H9 (cell line): ENCODE measurements around the gene DEFB128. TPM values are rescaled to one million over a fixed set of nuclear protein-coding genes. Genes with fewer than 3 reads are reported as not detected.

Experiments used
- DNase-seq: peaks from one replicate; pipeline ENCODE4 v3.0.0-alpha.2; 2017
- H2AFZ ChIP-seq: one replicate; pipeline ENCODE4 v1.6.1; 2013; ENCODE audit warnings: mild to moderate bottlenecking, low read length, control low read depth, moderate library complexity
- H2AK5ac ChIP-seq: 2 replicates; pipeline ENCODE4 v1.6.1; 2013; ENCODE audit warnings: low read length, control low read depth, mixed read lengths; ENCODE audit not compliant: insufficient read length
- H2BK120ac ChIP-seq: one replicate; pipeline ENCODE4 v1.6.1; 2013; ENCODE audit warnings: low read depth, mild to moderate bottlenecking, low read length, control low read depth, inconsistent platforms; ENCODE audit not compliant: poor library complexity, severe bottlenecking
- H2BK12ac ChIP-seq: 2 replicates; pipeline ENCODE4 v1.6.1; 2013; ENCODE audit warnings: low read length, control low read depth, mixed read lengths, low read depth; ENCODE audit not compliant: insufficient read length
- H2BK15ac ChIP-seq: 2 replicates; pipeline ENCODE4 v1.6.1; 2013; ENCODE audit warnings: low read depth, low read length, control low read depth
- H2BK20ac ChIP-seq: one replicate; pipeline ENCODE4 v1.6.1; 2013; ENCODE audit warnings: low read depth, mild to moderate bottlenecking, low read length, control low read depth, inconsistent platforms; ENCODE audit not compliant: poor library complexity, severe bottlenecking
- H2BK5ac ChIP-seq: 2 replicates; pipeline ENCODE4 v1.6.1; 2013; ENCODE audit warnings: low read length, control low read depth, mixed read lengths; ENCODE audit not compliant: insufficient read length
- H3K14ac ChIP-seq: 2 replicates; pipeline ENCODE4 v1.6.1; 2013; ENCODE audit warnings: low read length, control low read depth; ENCODE audit not compliant: insufficient read depth
- H3K18ac ChIP-seq: 2 replicates; pipeline ENCODE4 v1.6.1; 2013; ENCODE audit warnings: low read depth, mild to moderate bottlenecking, mixed read lengths, low read length, control low read depth; ENCODE audit not compliant: insufficient read length
- H3K23ac ChIP-seq: 2 replicates; pipeline ENCODE4 v1.6.1; 2013; ENCODE audit warnings: low read length, control low read depth, mixed read lengths, low read depth; ENCODE audit not compliant: insufficient read length
- H3K23me2 ChIP-seq: 2 replicates; pipeline ENCODE4 v1.6.1; 2013; ENCODE audit warnings: low read depth, mild to moderate bottlenecking, mixed read lengths, low read length, control low read depth; ENCODE audit not compliant: insufficient read length, poor library complexity, severe bottlenecking
- H3K27ac ChIP-seq: 2 replicates; pipeline ENCODE4 v1.5.1; 2013; ENCODE audit warnings: low read length, control low read depth, mixed read lengths, low read depth; ENCODE audit not compliant: insufficient read length
- H3K27me3 ChIP-seq: 2 replicates; pipeline ENCODE4 v1.6.1; 2013; ENCODE audit warnings: low read length, control low read depth, inconsistent platforms; ENCODE audit not compliant: insufficient read depth
- H3K4ac ChIP-seq: 2 replicates; pipeline ENCODE4 v1.6.1; 2013; ENCODE audit warnings: low read depth, mild to moderate bottlenecking, control low read depth, inconsistent platforms, low read length, moderate library complexity
- H3K4me1 ChIP-seq: 2 replicates; pipeline ENCODE4 v1.6.1; 2013; ENCODE audit warnings: low read length, control low read depth, inconsistent platforms; ENCODE audit not compliant: insufficient read depth
- H3K4me2 ChIP-seq: 2 replicates; pipeline ENCODE4 v1.6.1; 2013; ENCODE audit warnings: low read length, control low read depth, mixed read lengths; ENCODE audit not compliant: insufficient read length, insufficient read depth
- H3K56ac ChIP-seq: 2 replicates; pipeline ENCODE4 v1.6.1; 2013; ENCODE audit warnings: low read depth, mild to moderate bottlenecking, mixed read lengths, low read length, control low read depth; ENCODE audit not compliant: insufficient read length
- H3K79me1 ChIP-seq: 2 replicates; pipeline ENCODE4 v1.6.1; 2013; ENCODE audit warnings: low read depth, mild to moderate bottlenecking, moderate library complexity, low read length, control low read depth, inconsistent platforms; ENCODE audit not compliant: insufficient read depth, poor library complexity, severe bottlenecking
- H3K79me2 ChIP-seq: 2 replicates; pipeline ENCODE4 v1.6.1; 2013; ENCODE audit warnings: low read length, control low read depth, inconsistent platforms; ENCODE audit not compliant: insufficient read depth
- H3K9ac ChIP-seq: 2 replicates; pipeline ENCODE4 v1.6.1; 2013; ENCODE audit warnings: low read length, control low read depth, mixed read lengths; ENCODE audit not compliant: insufficient read length; ENCODE audit errors: extremely low read depth
- H3K9me3 ChIP-seq: one replicate; pipeline ENCODE4 v1.6.1; 2013; ENCODE audit warnings: low read depth, low read length, inconsistent platforms; ENCODE audit not compliant: control insufficient read depth
- H3T11ph ChIP-seq: one replicate; pipeline ENCODE4 v1.6.1; 2013; ENCODE audit warnings: mild to moderate bottlenecking, low read length, control low read depth, inconsistent platforms
- H4K20me1 ChIP-seq: one replicate; pipeline ENCODE4 v1.6.1; 2013; ENCODE audit not compliant: control insufficient read depth, insufficient read length, insufficient read depth
- H4K5ac ChIP-seq: 2 replicates; pipeline ENCODE4 v1.6.1; 2013; ENCODE audit warnings: low read depth, mild to moderate bottlenecking, mixed read lengths, low read length, control low read depth; ENCODE audit not compliant: insufficient read length
- H4K8ac ChIP-seq: replicated peaks from 2 replicates; pipeline ENCODE4 v1.6.1; 2013; ENCODE audit warnings: low read length, control low read depth, mixed read lengths, low read depth; ENCODE audit not compliant: insufficient read length
- H4K91ac ChIP-seq: 2 replicates; pipeline ENCODE4 v1.6.1; 2013; ENCODE audit warnings: low read depth, mild to moderate bottlenecking, moderate library complexity, mixed read lengths, low read length, control low read depth; ENCODE audit not compliant: insufficient read length
- H3K27ac Mint-ChIP-seq, 3 experiments: 2 replicates in 2 of 3; 3 replicates in 1 of 3; pipeline ENCODE4 v1.8.0; 2020 to 2021; ENCODE audit warnings: mixed read lengths in 3 of 3, mild to moderate bottlenecking in 1 of 3, moderate library complexity in 1 of 3
- H3K27me3 Mint-ChIP-seq: 2 replicates; pipeline ENCODE4 v1.8.0; 2021; ENCODE audit warnings: low read depth, mild to moderate bottlenecking, moderate library complexity, mixed read lengths
- H3K36me3 Mint-ChIP-seq, 3 experiments: 2 replicates in 2 of 3; 3 replicates in 1 of 3; pipeline ENCODE4 v1.8.0; 2020 to 2021; ENCODE audit warnings: low read depth in 3 of 3, mixed read lengths in 3 of 3; ENCODE audit not compliant: insufficient read depth in 1 of 3
- H3K4me1 Mint-ChIP-seq, 2 experiments: 2 replicates each; pipeline ENCODE4 v1.8.0; 2020; ENCODE audit warnings: mixed read lengths in 2 of 2
- H3K4me3 Mint-ChIP-seq, 2 experiments: 2 replicates in 1 of 2; 3 replicates in 1 of 2; pipeline ENCODE4 v1.8.0; 2020 to 2021; ENCODE audit warnings: mild to moderate bottlenecking in 2 of 2, mixed read lengths in 2 of 2, moderate library complexity in 1 of 2
- H3K9me3 Mint-ChIP-seq, 2 experiments: 2 replicates in 1 of 2; 3 replicates in 1 of 2; pipeline ENCODE4 v1.8.0; 2020; ENCODE audit warnings: mild to moderate bottlenecking in 2 of 2, mixed read lengths in 2 of 2, moderate library complexity in 1 of 2
- WGBS: extraction: QIAGEN DNeasy Blood & Tissue Kit; methylation state at CpG from one replicate; pipeline ENCODE4 v1.1.7; 2013; ENCODE audit warnings: missing lambda C conversion rate, low lambda C conversion rate, mixed read lengths; ENCODE audit not compliant: insufficient read length; ENCODE audit errors: extremely low coverage; 5-methylcytosine and 5-hydroxymethylcytosine counted together
- total RNA-seq: library from RNA; stranded (reverse); gene quantifications from 2 replicates; pipeline ENCODE4 v1.2.1, GENCODE V29; 2021
- TF ChIP-seq, protein P1 (sequence below): fragments of 200-600 bp; sonication (generic); conservative IDR thresholded peaks from 3 replicates; pipeline ENCODE4 v1.8.0; 2021; ENCODE audit warnings: antibody characterized with exemption, mild to moderate bottlenecking

The DEFB128 gene
- total RNA-seq, 1 experiment from 2014 or later: not detected

DNA sequence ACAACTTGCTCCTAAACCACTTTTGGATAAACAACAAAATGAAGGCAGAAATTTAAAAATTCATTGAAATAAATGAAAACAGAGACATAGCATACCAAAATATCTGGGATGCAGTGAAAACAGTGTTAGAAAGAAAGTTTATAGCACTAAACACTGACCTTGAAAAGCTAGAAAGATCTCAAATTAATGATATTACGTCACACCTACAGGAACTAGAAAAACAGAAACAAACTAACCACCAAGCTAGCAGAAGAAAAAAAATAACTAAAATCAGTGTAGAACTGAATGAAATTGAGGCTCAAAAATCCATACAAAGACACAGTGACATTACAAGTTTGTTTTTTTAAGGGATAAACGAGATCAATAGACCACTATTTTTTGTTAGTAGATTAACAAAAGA lies 5.2 kb downstream of the DEFB128 start:
- Histone ChIP-seq H4K5ac (no peak overlapping the region), H3K4me2 (no peak overlapping the region)
- peaks cover 37% of the 10 kb centered on the region for H3K27me3 Mint-ChIP-seq

More for the DNA sequence above, 5.2 kb downstream of the DEFB128 start:
- DNase-seq: no peak
- Histone ChIP-seq H2BK15ac (no peak overlapping the region), H3K79me2 (no peaks in the 10 kb centered on the region), H4K20me1 (no peaks in the 10 kb centered on the region), H3K9ac (no peak overlapping the region), H3K27me3 (no peaks in the 10 kb centered on the region), H4K91ac (no peak overlapping the region), H3K18ac (no peak overlapping the region), H3K14ac (no peak overlapping the region), H3T11ph (no peak overlapping the region), H2BK20ac (no peak overlapping the region), H2BK5ac (no peak overlapping the region), H2BK12ac (no peak overlapping the region), H2AFZ (no peak overlapping the region), H3K23me2 (no peaks in the 10 kb centered on the region), H2AK5ac (no peak overlapping the region), H3K27ac (no peak overlapping the region), H3K56ac (no peak overlapping the region), H3K9me3 (peaks cover 12% of the 10 kb centered on the region), H3K4me1 (no peaks in the 10 kb centered on the region), H3K4ac (no peak overlapping the region), H2BK120ac (no peak overlapping the region), H4K8ac (no peak overlapping the region), H3K23ac (no peak overlapping the region), H3K79me1 (no peaks in the 10 kb centered on the region)
- no peak overlapping the region for H3K27ac Mint-ChIP-seq
- peaks cover 0 to 5% of the 10 kb centered on the region in 2 experiments; a peak in 1 of 4 replicates for H3K4me1 Mint-ChIP-seq
- H3K9me3 Mint-ChIP-seq: peaks cover 13 to 92% of the 10 kb centered on the region in 2 experiments
- no CpG with 5 or more reads among the region's 2 CpGs for WGBS
- H3K36me3 Mint-ChIP-seq: no peaks in the 10 kb centered on the region; a peak in 1 of 7 replicates
- TF ChIP-seq, protein P1, sequence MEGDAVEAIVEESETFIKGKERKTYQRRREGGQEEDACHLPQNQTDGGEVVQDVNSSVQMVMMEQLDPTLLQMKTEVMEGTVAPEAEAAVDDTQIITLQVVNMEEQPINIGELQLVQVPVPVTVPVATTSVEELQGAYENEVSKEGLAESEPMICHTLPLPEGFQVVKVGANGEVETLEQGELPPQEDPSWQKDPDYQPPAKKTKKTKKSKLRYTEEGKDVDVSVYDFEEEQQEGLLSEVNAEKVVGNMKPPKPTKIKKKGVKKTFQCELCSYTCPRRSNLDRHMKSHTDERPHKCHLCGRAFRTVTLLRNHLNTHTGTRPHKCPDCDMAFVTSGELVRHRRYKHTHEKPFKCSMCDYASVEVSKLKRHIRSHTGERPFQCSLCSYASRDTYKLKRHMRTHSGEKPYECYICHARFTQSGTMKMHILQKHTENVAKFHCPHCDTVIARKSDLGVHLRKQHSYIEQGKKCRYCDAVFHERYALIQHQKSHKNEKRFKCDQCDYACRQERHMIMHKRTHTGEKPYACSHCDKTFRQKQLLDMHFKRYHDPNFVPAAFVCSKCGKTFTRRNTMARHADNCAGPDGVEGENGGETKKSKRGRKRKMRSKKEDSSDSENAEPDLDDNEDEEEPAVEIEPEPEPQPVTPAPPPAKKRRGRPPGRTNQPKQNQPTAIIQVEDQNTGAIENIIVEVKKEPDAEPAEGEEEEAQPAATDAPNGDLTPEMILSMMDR: no peak
- H3K4me3 Mint-ChIP-seq: no peak overlapping the region
